HuH-7.5 (cell line): ENCODE measurements around the gene NFXL1.
A peak's percentile ranks its signal among the peaks of the same experiment; 100 is the strongest.

Experiments
- DNase-seq: peaks from one replicate; pipeline ENCODE4 v3.0.0; 2011; ENCODE audit warnings: low spot score

NFXL1 gene

GRCh38 chr4:47831026-47831679 is 83.2 kb downstream of the NFXL1 start:
- no peak for DNase-seq

GRCh38 chr4:47830265-47831025 is 83.9 kb downstream of the NFXL1 start:
- no peak for DNase-seq

GRCh38 chr4:47829438-47829837 is 84.9 kb downstream of the NFXL1 start:
- DNase-seq: no peak

GRCh38 chr4:47827343-47828047 is 86.9 kb downstream of the NFXL1 start:
- DNase-seq: no peak

- peak; percentile 8 for DNase-seq
Measured at GRCh38 chr4:47824840-47825239, 89.5 kb downstream of the NFXL1 start.

GRCh38 chr4:47819178-47819577 is 95.2 kb downstream of the NFXL1 start:
- no peak for DNase-seq

GRCh38 chr4:47817275-47817674 is 97.1 kb downstream of the NFXL1 start:
- no peak for DNase-seq

- DNase-seq: no peak
Measured at GRCh38 chr4:47816748-47817147, 97.6 kb downstream of the NFXL1 start.

- DNase-seq: no peak
Measured at GRCh38 chr4:47814618-47815295, 99.6 kb downstream of the NFXL1 start.

GRCh38 chr4:47809654-47810203 is 104.7 kb downstream of the NFXL1 start:
- no peak for DNase-seq

- DNase-seq: no peak
Measured at GRCh38 chr4:47804598-47804997, 109.8 kb downstream of the NFXL1 start.

GRCh38 chr4:47801481-47802002 is 112.8 kb downstream of the NFXL1 start:
- DNase-seq: no peak

GRCh38 chr4:47798165-47798564 is 116.2 kb downstream of the NFXL1 start:
- DNase-seq: no peak
